OCI-LY7 (cell line): ENCODE results near the gene VANGL1.

Experiments used
- EZH2phosphoT487 ChIP-seq: fragments of 200-600 bp; sonication (generic); IDR thresholded peaks from 2 replicates; pipeline ENCODE4 v1.6.1; 2018; ENCODE audit warnings: low read depth, borderline replicate concordance, mild to moderate bottlenecking, mixed run types, antibody characterized with exemption, low read length, moderate library complexity, mixed read lengths
- TF ChIP-seq, protein P1 (sequence below): fragments of 200-600 bp; sonication (generic); conservative IDR thresholded peaks from 2 replicates; pipeline ENCODE4 v1.5.1; 2014; ENCODE audit warnings: mild to moderate bottlenecking, antibody characterized with exemption, low read length, moderate library complexity, mixed read lengths

DNA sequence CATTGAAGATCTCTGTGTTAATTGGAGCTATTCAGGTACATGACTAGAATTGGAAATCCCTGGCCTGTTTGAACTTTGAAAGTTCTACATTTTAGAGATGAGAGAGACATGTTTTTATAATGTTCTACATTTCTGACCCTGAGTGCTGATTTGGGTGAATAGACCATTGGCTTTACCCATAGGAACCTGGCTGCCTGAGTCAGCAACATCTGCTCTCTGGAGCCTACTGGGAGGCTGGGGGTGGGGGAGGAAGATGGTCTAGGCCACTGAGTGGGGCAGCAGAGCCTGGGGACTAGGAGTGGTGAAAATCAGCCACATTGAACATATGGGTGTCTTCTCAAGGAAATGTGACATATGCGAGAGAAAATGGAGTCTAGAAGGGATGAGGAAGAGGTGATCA lies 1.4 kb upstream of the VANGL1 start:
- TF ChIP-seq, protein P1, sequence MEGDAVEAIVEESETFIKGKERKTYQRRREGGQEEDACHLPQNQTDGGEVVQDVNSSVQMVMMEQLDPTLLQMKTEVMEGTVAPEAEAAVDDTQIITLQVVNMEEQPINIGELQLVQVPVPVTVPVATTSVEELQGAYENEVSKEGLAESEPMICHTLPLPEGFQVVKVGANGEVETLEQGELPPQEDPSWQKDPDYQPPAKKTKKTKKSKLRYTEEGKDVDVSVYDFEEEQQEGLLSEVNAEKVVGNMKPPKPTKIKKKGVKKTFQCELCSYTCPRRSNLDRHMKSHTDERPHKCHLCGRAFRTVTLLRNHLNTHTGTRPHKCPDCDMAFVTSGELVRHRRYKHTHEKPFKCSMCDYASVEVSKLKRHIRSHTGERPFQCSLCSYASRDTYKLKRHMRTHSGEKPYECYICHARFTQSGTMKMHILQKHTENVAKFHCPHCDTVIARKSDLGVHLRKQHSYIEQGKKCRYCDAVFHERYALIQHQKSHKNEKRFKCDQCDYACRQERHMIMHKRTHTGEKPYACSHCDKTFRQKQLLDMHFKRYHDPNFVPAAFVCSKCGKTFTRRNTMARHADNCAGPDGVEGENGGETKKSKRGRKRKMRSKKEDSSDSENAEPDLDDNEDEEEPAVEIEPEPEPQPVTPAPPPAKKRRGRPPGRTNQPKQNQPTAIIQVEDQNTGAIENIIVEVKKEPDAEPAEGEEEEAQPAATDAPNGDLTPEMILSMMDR = no peak
- no peak for TF ChIP-seq EZH2phosphoT487
